CD4-positive, alpha-beta T cell treated with Interleukin-1 beta for 1 hour (primary cell): Measurements from ENCODE around the gene JARID2.
"Not testable (repeated sequence)": the region's sequence is repeated elsewhere in the genome, so short reads cannot be mapped to it uniquely, and the experiment has no call there.

Experiments used
- DNase-seq, 2 donors: peaks; one replicate each; pipeline ENCODE4 v3.0.0-alpha.2; 2020 to 2022

The JARID2 gene

GRCh38 chr6:15290962-15291704, 45.3 kb downstream of the JARID2 start:
- no peak for DNase-seq

DNA sequence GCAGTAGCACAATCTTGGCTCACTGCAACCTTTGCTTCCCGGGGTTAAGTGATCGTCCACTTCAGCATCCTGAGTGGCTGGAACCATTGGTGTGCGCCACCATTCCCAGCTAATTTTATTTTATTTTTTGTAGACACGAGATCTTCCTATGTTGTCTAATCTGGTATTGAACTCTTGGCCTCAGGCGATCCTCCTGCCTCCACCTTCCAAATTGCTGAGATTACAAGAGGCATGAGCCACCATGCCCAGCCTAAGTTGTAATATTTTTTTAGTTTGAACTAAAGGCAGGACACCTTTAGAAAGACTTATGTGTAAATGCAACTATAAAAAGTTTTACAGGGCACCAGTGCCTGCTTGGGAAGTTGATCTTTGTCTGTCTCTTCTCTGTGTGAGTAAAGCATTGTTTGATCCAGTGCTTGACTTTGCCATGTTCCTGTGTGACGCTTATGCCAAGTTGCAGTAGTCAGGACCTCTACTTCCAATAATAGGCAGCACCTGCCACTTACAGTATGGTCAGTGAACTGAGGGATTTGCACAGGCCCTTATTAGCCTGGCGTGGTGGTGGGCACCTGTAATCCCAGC, 46.9 kb downstream of the JARID2 start:
- DNase-seq: no peak

- no peak for DNase-seq
These were observed 47.8 kb downstream of the JARID2 start for GRCh38 chr6:15293674-15294073.

DNA sequence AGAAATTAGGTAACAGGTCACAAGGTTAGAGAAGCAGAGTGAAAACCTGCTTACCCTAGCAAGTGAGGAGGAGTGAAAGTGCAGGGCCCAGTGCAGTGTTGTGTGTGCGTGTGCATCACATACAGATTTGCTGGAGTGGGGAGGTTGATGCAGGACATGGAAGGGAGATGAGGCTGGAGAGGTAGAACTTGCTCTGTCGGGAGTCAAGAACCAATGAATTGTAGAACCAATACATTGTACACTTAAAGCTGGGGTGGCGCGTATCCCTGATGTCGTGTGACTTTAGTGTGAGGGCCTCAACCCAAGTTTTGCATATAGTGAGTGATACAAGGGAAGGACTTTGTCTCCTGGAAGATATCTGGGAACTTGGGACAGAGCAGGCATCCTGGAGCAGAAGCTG, 48.6 kb downstream of the JARID2 start:
- DNase-seq: no peak

DNA sequence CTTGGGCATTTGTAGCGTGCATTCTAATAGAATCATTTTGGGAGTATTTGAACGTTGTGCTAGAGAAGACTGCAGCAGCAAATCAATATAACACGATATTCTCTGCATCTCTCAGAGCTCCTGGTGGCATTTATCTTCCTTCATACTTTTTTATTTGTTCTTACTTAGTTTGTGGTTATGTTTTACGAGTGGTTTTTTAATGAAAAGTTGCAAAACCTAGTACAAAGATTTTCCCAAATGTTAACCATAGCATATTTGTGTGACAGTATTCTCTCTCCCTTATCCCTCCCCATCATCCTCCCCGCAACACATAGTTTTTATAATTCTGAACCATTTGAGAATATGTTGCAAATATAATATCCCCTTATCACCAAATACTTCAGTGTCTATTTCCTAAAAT, 50.4 kb downstream of the JARID2 start:
- no peak for DNase-seq

DNA sequence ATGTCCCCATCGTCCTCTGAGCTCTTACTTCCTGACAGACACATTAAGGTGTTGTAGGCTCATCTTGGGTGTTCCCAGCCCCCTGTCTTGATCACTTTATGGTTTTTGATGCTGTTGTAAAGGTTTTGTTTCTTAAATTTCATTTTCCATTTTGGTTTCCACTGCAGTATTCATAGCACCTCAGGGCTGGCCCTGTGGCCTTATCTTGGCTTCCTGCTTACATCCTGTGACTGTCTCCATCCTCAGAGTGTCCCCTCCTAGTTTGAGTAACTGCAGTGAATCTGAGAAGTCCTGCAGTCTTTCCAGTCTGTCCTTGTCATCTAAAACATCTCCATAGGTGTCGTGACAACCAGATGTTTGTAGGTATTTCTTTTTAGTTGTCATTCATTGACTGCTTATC, 50.9 kb downstream of the JARID2 start:
- peak in 1 of 2 donors; percentile 19 for DNase-seq

DNA sequence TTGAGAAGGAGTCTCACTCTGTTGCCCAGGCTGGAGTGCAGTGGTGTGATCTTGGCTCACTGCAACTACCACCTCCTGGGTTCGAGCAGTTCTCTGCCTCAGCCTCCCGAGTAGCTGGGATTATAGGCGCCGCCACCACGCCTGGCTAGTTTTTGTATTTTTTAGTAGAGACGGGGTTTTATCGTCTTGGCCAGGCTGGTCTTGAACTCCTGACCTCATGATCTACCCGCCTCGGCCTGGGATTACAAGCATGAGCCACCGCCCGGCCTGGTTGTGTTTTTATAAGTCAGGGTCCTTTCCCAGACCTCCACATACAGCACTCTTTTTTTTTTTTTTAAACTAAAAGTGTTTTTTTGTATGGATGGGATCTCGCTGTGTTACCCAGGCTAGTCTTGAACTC, 51.3 kb downstream of the JARID2 start:
- not testable (repeated sequence) for DNase-seq

DNA sequence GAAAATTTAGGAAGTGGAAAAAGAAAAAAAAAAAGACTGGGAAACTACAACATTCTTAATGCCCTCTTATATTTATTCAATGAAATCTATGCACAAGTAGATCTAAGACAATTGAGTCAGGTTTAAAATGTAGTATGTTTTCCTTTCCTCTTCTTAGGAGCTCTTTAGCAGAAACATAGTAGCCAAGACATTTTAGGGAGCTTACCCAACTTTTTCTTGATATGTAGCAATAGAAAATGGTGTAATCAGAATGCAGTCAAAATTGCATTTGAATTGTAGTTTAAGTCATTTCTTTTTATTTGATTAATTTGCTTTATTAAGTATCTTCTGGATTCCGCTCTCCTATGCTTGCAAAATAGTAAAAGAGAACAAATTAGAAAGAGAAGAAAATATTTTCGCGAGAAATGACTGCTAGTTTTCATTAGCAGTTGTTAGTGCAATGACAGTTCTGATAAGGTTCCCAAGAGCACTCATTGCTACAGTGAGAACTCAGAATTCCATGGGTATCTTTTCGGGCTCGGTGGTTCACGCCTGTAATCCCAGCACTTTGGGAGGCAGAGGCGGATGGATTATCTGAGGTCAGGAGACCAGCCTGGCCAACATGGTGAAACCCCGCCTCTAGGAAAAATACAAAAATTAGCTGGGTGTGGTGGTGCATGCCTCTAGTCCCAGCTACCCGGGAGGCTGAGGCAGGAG, 52.2 kb downstream of the JARID2 start:
- DNase-seq: no peak

GRCh38 chr6:15299430-15300131, 53.7 kb downstream of the JARID2 start:
- peak; percentile 43 to 67 for DNase-seq

DNA sequence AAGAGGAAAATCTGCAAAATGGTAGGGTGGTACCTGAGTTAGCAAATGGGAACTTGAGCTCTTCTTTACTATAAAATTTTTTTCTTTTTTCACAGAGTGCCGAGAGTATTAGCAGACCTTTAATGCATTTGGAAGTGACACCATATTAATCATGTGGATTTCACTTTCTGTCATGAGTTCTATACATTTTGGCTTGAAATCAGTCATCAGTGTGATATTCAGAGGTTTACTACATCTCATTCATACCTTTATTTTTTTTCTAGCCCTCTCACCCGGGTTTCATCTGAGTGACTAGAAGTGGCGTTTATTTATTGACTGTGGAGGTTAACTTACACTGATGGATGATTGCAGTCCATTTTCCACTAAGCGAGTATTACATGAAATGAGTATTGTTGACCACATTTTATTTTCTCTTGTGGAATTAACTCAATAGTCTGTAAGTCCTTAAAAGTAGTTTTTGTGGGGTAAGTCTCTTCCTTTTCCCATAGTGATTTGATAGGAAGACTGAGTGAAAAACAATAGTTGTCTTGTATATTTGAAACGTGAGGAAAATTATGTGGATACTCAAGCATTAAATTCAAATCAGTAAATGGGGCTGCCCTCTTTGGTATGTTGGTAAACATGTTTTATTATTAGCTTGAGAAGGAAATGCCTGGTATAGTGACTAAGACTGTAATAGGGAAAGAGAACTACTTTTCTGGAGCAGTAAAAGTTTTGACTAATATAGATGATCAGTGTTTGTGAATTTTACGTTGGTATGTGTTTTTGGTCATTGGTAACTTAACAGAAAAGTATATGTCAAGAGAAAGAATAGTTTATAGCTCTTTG, 55.5 kb downstream of the JARID2 start:
- DNase-seq: no peak

GRCh38 chr6:15303162-15303919, 57.5 kb downstream of the JARID2 start:
- no peak for DNase-seq

DNA sequence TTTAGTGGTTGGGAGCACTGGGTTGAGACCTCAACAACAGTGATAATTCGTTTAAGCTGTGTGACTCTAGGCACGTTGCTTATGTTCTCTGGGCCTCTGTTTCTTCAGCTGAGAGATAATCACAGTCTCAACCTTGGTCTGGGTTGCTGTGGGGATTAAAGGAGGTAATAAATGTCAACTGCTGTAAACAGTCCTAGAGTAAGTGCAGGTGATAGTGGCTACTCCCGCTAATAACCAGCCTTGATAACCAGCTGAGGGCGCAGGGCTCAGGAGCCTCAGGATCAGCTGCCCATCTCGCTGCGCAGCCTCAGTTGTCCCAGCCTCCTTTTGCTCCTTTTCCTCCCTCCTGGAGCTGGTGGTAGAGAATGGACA, 58.0 kb downstream of the JARID2 start:
- no peak for DNase-seq

- no peak for DNase-seq
These were observed 58.6 kb downstream of the JARID2 start for GRCh38 chr6:15304337-15305042.

GRCh38 chr6:15305496-15305895, 59.6 kb downstream of the JARID2 start:
- DNase-seq: no peak

DNA sequence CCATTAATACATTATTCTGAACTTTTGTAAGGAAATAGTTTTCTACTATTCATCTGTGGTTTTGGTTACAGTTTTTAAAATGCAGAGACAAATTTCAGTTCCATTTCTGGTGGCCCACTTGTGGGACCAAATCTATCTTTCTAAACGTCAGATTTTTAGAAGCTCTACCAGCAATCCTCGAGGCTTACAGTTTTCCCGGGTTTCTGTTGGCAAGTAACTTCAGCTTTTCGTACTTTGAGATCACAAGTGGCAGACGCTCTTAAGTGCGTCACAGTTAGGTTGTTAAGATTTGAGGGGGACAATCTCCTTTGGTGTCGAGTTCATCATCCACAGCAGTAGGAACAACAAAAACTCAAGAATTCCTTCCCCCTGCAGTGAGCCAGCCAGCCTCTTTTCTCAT, 60.0 kb downstream of the JARID2 start:
- no peak for DNase-seq

- no peak for DNase-seq
These were observed 62.8 kb downstream of the JARID2 start for GRCh38 chr6:15308435-15309213.

DNA sequence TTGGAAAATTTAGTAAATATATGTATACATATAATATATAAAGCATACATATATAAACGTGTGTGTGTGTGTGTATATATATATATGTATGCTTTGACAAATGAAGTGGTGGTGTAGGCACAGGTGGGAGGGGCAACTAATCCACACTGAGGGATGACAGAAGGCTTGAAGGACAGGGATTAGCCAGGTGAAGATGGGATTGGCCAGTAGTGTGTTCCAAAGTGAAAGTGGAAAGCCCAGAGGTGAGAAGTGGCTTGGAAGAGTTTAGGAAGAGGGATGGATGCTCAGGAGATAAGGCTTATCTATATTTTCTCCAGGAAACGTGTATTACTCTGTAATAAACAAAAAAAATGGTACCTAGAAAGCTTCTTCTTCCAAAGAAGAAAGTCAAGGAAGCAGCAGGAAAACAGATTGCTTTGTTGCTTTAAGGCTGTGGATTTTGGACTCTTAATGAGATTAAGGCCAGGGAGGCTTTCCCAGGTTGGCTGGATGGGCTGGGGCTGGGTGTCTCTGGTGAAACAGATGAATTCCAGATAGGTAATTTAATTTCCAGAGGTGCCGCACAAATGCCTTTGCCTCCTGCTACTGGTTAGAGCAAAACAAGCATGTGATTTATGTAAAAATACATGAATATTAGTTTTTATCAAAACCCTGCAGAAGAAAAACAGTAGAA, 63.9 kb downstream of the JARID2 start:
- no peak for DNase-seq

DNA sequence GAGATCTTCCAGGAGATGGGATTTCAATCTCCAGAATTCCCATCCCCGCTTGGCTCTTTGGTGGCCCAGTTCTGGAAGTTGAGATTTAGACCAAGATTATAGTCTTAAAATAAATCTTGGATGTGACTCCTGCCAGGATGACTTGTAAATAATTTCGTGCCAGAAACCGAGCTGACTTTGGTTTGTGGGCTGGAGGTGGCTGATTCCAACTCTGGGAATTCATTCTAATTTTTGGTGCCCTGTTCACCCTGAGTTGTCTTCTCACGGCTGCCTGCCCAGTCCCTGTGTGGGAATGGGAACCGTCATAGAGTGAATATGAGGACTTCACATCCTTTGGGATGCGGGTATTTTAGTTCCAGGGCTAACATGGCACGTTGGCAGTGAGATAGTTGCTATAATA, 64.8 kb downstream of the JARID2 start:
- no peak for DNase-seq

GRCh38 chr6:15312500-15312899, 66.6 kb downstream of the JARID2 start:
- DNase-seq: no peak

DNA sequence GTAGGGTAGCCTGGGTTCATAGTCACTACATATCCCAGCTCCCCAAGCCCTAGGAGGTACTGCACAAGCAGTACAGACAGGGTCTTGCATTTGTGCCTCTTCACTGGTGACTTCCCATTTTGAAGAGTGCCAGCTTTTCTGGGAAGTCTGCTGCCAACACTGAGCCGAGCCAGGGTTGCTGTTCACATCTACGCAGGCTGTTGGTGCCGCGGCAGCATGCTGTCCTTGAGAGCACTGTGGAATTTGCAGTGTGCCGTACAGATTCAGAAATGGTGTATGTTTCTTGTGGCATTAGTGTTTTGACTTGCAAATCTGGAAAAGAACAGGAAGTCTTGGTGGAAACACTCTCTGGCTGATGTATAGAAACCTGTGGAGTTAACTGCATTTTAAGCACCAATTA, 67.5 kb downstream of the JARID2 start:
- no peak for DNase-seq
